SK-N-SH (cell line): ENCODE data around the gene RUVBL2.

Experiments
- FOXM1 ChIP-seq: IDR thresholded peaks from 2 replicates; pipeline ENCODE4 v1.4.0; 2012; ENCODE audit warnings: low read depth, mild to moderate bottlenecking
- MXI1 ChIP-seq: IDR thresholded peaks from 2 replicates; pipeline ENCODE4 v1.6.1; 2012; ENCODE audit warnings: mild to moderate bottlenecking, low read depth, low read length, improper control_type of control experiment
- POLR2AphosphoS5 ChIP-seq: IDR thresholded peaks from 2 replicates; pipeline ENCODE4 v1.6.1; 2012; ENCODE audit warnings: low read depth, low read length
- RAD21 ChIP-seq: IDR thresholded peaks from 2 replicates; pipeline ENCODE4 v1.6.1; 2012; ENCODE audit warnings: mild to moderate bottlenecking, low read length
- RFX5 ChIP-seq: IDR thresholded peaks from 2 replicates; pipeline ENCODE4 v1.6.1; 2012; ENCODE audit warnings: mild to moderate bottlenecking, improper control_type of control experiment, low read length
- RXRA ChIP-seq: IDR thresholded peaks from 2 replicates; pipeline ENCODE4 v1.4.0; 2012; ENCODE audit warnings: low read depth, mild to moderate bottlenecking, borderline replicate concordance
- TEAD4 ChIP-seq: IDR thresholded peaks from 2 replicates; pipeline ENCODE4 v1.4.0; 2012; ENCODE audit warnings: mild to moderate bottlenecking, borderline replicate concordance; ENCODE audit not compliant: insufficient read depth
- TF ChIP-seq, protein P1 (sequence below): IDR thresholded peaks from 2 replicates; pipeline ENCODE4 v1.4.0; 2012; ENCODE audit warnings: low read depth, borderline replicate concordance
- TF ChIP-seq, protein P2 (sequence below): fragments of 200-600 bp; sonication (generic); IDR thresholded peaks from 2 replicates; pipeline ENCODE4 v1.6.1; 2017; ENCODE audit warnings: antibody characterized with exemption, mild to moderate bottlenecking, moderate library complexity
- TF ChIP-seq, protein P3 (sequence below): IDR thresholded peaks from 2 replicates; pipeline ENCODE4; 2012

DNA sequence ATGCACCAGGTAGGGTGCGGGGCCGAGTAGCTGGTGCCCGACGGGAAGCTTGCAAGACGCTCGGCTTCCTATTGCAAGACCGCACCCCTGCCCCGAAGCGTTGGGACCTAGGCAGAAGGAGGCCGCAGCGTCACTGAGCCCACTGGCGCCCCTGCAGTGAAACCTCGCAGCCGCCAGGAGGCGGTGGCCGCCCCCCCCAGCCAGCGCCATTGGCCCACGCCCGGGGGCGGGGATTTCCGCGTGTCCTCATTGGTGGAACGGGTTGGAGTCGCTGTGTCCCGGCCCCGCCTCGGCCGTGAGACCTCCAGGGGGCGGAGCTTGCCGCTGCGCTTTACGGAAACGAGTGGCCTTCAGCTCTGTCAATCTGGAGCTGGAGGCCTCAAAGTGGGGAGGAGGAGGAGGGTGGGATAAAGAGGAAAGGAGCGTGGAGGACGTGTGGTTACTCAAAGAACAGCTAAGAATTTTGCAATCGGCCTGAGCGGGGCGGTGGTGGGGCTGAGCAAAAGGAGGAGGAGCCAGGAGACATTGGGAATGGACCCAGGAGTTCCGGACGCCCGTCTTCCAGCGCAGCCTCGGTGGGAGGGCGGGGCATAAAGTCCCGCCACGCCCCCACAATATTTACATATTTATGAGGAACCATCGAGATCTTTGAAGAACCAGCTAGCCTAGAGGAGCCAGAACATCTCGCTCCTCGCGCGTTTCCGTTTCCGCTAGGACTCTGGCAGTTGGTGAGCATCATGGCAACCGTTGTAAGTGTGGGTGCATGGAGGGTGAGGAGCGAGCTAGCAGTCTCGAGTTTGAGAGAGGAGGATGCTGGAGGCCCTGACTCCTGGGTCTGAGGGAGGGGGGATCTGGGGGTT is at the start of gene RUVBL2, which contains the start of gene GYS1:
- TF ChIP-seq, protein P1, sequence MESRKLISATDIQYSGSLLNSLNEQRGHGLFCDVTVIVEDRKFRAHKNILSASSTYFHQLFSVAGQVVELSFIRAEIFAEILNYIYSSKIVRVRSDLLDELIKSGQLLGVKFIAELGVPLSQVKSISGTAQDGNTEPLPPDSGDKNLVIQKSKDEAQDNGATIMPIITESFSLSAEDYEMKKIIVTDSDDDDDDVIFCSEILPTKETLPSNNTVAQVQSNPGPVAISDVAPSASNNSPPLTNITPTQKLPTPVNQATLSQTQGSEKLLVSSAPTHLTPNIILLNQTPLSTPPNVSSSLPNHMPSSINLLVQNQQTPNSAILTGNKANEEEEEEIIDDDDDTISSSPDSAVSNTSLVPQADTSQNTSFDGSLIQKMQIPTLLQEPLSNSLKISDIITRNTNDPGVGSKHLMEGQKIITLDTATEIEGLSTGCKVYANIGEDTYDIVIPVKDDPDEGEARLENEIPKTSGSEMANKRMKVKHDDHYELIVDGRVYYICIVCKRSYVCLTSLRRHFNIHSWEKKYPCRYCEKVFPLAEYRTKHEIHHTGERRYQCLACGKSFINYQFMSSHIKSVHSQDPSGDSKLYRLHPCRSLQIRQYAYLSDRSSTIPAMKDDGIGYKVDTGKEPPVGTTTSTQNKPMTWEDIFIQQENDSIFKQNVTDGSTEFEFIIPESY: no peak
- TF ChIP-seq RAD21: no peak
- TF ChIP-seq, protein P2, sequence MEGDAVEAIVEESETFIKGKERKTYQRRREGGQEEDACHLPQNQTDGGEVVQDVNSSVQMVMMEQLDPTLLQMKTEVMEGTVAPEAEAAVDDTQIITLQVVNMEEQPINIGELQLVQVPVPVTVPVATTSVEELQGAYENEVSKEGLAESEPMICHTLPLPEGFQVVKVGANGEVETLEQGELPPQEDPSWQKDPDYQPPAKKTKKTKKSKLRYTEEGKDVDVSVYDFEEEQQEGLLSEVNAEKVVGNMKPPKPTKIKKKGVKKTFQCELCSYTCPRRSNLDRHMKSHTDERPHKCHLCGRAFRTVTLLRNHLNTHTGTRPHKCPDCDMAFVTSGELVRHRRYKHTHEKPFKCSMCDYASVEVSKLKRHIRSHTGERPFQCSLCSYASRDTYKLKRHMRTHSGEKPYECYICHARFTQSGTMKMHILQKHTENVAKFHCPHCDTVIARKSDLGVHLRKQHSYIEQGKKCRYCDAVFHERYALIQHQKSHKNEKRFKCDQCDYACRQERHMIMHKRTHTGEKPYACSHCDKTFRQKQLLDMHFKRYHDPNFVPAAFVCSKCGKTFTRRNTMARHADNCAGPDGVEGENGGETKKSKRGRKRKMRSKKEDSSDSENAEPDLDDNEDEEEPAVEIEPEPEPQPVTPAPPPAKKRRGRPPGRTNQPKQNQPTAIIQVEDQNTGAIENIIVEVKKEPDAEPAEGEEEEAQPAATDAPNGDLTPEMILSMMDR: peak; percentile 81
- no peak for TF ChIP-seq FOXM1
- TF ChIP-seq, protein P3, sequence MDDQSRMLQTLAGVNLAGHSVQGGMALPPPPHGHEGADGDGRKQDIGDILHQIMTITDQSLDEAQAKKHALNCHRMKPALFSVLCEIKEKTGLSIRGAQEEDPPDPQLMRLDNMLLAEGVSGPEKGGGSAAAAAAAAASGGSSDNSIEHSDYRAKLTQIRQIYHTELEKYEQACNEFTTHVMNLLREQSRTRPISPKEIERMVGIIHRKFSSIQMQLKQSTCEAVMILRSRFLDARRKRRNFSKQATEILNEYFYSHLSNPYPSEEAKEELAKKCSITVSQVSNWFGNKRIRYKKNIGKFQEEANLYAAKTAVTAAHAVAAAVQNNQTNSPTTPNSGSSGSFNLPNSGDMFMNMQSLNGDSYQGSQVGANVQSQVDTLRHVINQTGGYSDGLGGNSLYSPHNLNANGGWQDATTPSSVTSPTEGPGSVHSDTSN: peak; percentile 98
- TF ChIP-seq RXRA: no peak
- TF ChIP-seq TEAD4: no peak
- TF ChIP-seq POLR2AphosphoS5: peak; percentile 97
- peak; percentile 87 for TF ChIP-seq MXI1
- TF ChIP-seq RFX5: peak; percentile 53; the same call in 1 of the 2 replicates
